HFFc6 (cell line): ENCODE measurements around the gene FNTB. TPM values are rescaled to one million over a fixed set of nuclear protein-coding genes. Genes with fewer than 3 reads are reported as not detected.

Experiments
- DNase-seq: peaks from one replicate; pipeline ENCODE4 v3.0.0-alpha.2; 2018
- H3K27ac Mint-ChIP-seq: 2 replicates; pipeline ENCODE4 v1.8.0; 2020; ENCODE audit warnings: mild to moderate bottlenecking, mixed read lengths
- H3K27me3 Mint-ChIP-seq: 2 replicates; pipeline ENCODE4 v1.8.0; 2021; ENCODE audit warnings: mild to moderate bottlenecking, moderate library complexity, mixed read lengths; ENCODE audit not compliant: insufficient read depth
- H3K36me3 Mint-ChIP-seq: 2 replicates; pipeline ENCODE4 v1.8.0; 2021; ENCODE audit warnings: low read depth, mixed read lengths
- H3K4me1 Mint-ChIP-seq: 2 replicates; pipeline ENCODE4 v1.8.0; 2020; ENCODE audit warnings: low read depth, mixed read lengths
- H3K4me3 Mint-ChIP-seq: 2 replicates; pipeline ENCODE4 v1.8.0; 2020; ENCODE audit warnings: mild to moderate bottlenecking, moderate library complexity, mixed read lengths
- H3K9me3 Mint-ChIP-seq: 2 replicates; pipeline ENCODE4 v1.8.0; 2020; ENCODE audit warnings: mild to moderate bottlenecking, mixed read lengths
- total RNA-seq, 6 experiments: library from RNA; stranded (reverse); fragmentation: NEBNext Ultra II Directional; extraction: Animal tissue kit (Norgen Biotek cat#: 25700); gene quantifications; 2 replicates in 1 of 6; 3 replicates in 5 of 6; pipeline ENCODE4 v1.2.3, GENCODE V29; 2021
- TF ChIP-seq, protein P1 (sequence below): fragments of 200-600 bp; sonication (generic); IDR thresholded peaks from 2 replicates; pipeline ENCODE4 v1.5.0; 2021; ENCODE audit warnings: antibody characterized with exemption, mild to moderate bottlenecking

The FNTB gene
- total RNA-seq, 6 experiments from 2014 or later = 14.1 to 22.7 (median 18.0) TPM

GRCh38 chr14:64968167-64968566, 18.5 kb upstream of the FNTB start:
- H3K27ac Mint-ChIP-seq = no peak overlapping the region
- peaks cover 10% of the 10 kb centered on the region for H3K4me1 Mint-ChIP-seq
- DNase-seq = no peak

GRCh38 chr14:64968651-64969050, 18.0 kb upstream of the FNTB start:
- Mint-ChIP-seq H3K36me3 (no peaks in the 10 kb centered on the region), H3K9me3 (no peaks in the 10 kb centered on the region), H3K27me3 (no peaks in the 10 kb centered on the region; the same call in none of the 2 replicates), H3K27ac (no peak overlapping the region), H3K4me1 (peaks cover 10% of the 10 kb centered on the region), H3K4me3 (no peak overlapping the region)
- DNase-seq = no peak
- TF ChIP-seq, protein P1, sequence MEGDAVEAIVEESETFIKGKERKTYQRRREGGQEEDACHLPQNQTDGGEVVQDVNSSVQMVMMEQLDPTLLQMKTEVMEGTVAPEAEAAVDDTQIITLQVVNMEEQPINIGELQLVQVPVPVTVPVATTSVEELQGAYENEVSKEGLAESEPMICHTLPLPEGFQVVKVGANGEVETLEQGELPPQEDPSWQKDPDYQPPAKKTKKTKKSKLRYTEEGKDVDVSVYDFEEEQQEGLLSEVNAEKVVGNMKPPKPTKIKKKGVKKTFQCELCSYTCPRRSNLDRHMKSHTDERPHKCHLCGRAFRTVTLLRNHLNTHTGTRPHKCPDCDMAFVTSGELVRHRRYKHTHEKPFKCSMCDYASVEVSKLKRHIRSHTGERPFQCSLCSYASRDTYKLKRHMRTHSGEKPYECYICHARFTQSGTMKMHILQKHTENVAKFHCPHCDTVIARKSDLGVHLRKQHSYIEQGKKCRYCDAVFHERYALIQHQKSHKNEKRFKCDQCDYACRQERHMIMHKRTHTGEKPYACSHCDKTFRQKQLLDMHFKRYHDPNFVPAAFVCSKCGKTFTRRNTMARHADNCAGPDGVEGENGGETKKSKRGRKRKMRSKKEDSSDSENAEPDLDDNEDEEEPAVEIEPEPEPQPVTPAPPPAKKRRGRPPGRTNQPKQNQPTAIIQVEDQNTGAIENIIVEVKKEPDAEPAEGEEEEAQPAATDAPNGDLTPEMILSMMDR = no peak

More at GRCh38 chr14:64968167-64968566, 18.5 kb upstream of the FNTB start:
- Mint-ChIP-seq H3K36me3 (no peaks in the 10 kb centered on the region), H3K4me3 (no peak overlapping the region), H3K9me3 (no peaks in the 10 kb centered on the region), H3K27me3 (no peaks in the 10 kb centered on the region; the same call in none of the 2 replicates)
- TF ChIP-seq, protein P1 = no peak

GRCh38 chr14:64970041-64970440, 16.7 kb upstream of the FNTB start:
- TF ChIP-seq, protein P1 = no peak
- no peaks in the 10 kb centered on the region; the same call in none of the 2 replicates for H3K27me3 Mint-ChIP-seq
- H3K9me3 Mint-ChIP-seq = no peaks in the 10 kb centered on the region
- peaks cover 10% of the 10 kb centered on the region for H3K4me1 Mint-ChIP-seq
- no peak for DNase-seq
- H3K36me3 Mint-ChIP-seq = no peaks in the 10 kb centered on the region
- no peak overlapping the region for H3K27ac Mint-ChIP-seq
- no peak overlapping the region for H3K4me3 Mint-ChIP-seq

GRCh38 chr14:64970776-64971477, 15.8 kb upstream of the FNTB start:
- peak; percentile 7 for DNase-seq
- no peaks in the 10 kb centered on the region for H3K36me3 Mint-ChIP-seq
- TF ChIP-seq, protein P1 = no peak
- H3K27me3 Mint-ChIP-seq = no peaks in the 10 kb centered on the region; the same call in none of the 2 replicates
- H3K27ac Mint-ChIP-seq = no peak overlapping the region
- H3K4me1 Mint-ChIP-seq = peaks cover 10% of the 10 kb centered on the region
- no peaks in the 10 kb centered on the region for H3K9me3 Mint-ChIP-seq
- peak overlapping the region; percentile 75 for H3K4me3 Mint-ChIP-seq

GRCh38 chr14:64971491-64971942, 15.2 kb upstream of the FNTB start:
- TF ChIP-seq, protein P1 = no peak
- Mint-ChIP-seq H3K4me1 (peaks cover 10% of the 10 kb centered on the region), H3K27ac (no peak overlapping the region), H3K9me3 (no peaks in the 10 kb centered on the region), H3K36me3 (no peaks in the 10 kb centered on the region), H3K27me3 (peaks cover 3% of the 10 kb centered on the region), H3K4me3 (peak overlapping the region; percentile 75)
- DNase-seq = no peak
